HFFc6 (cell line): ENCODE results near the gene VAV3. TPM values are rescaled to one million over a fixed set of nuclear protein-coding genes. Genes with fewer than 3 reads are reported as not detected.

Experiments used
- DNase-seq: peaks from one replicate; pipeline ENCODE4 v3.0.0-alpha.2; 2018
- H3K27ac Mint-ChIP-seq: 2 replicates; pipeline ENCODE4 v1.8.0; 2020; ENCODE audit warnings: mild to moderate bottlenecking, mixed read lengths
- H3K27me3 Mint-ChIP-seq: 2 replicates; pipeline ENCODE4 v1.8.0; 2021; ENCODE audit warnings: mild to moderate bottlenecking, moderate library complexity, mixed read lengths; ENCODE audit not compliant: insufficient read depth
- H3K36me3 Mint-ChIP-seq: 2 replicates; pipeline ENCODE4 v1.8.0; 2021; ENCODE audit warnings: low read depth, mixed read lengths
- H3K4me1 Mint-ChIP-seq: 2 replicates; pipeline ENCODE4 v1.8.0; 2020; ENCODE audit warnings: low read depth, mixed read lengths
- H3K4me3 Mint-ChIP-seq: 2 replicates; pipeline ENCODE4 v1.8.0; 2020; ENCODE audit warnings: mild to moderate bottlenecking, moderate library complexity, mixed read lengths
- H3K9me3 Mint-ChIP-seq: 2 replicates; pipeline ENCODE4 v1.8.0; 2020; ENCODE audit warnings: mild to moderate bottlenecking, mixed read lengths
- CTCF ChIP-seq: fragments of 200-600 bp; sonication (generic); IDR thresholded peaks from 2 replicates; pipeline ENCODE4 v1.5.0; 2021; ENCODE audit warnings: antibody characterized with exemption, mild to moderate bottlenecking
- total RNA-seq, 6 experiments: library from RNA; stranded (reverse); fragmentation: NEBNext Ultra II Directional; extraction: Animal tissue kit (Norgen Biotek cat#: 25700); gene quantifications; 2 replicates in 1 of 6; 3 replicates in 5 of 6; pipeline ENCODE4 v1.2.3, GENCODE V29; 2021

VAV3 gene
- total RNA-seq, 6 experiments from 2014 or later: not detected

- H3K4me3 Mint-ChIP-seq: no peak overlapping the region
- no peaks in the 10 kb centered on the region for H3K4me1 Mint-ChIP-seq
- no peaks in the 10 kb centered on the region; the same call in 1 of the 2 replicates for H3K9me3 Mint-ChIP-seq
- H3K27ac Mint-ChIP-seq: no peak overlapping the region
- no peaks in the 10 kb centered on the region; the same call in 1 of the 2 replicates for H3K27me3 Mint-ChIP-seq
- no peaks in the 10 kb centered on the region for H3K36me3 Mint-ChIP-seq
- TF ChIP-seq CTCF: peak; percentile 82
- DNase-seq: peak; percentile 19
Measured at GRCh38 chr1:107529511-107530149, 435.4 kb downstream of the VAV3 start.

GRCh38 chr1:107526524-107527198, 438.3 kb downstream of the VAV3 start:
- no peaks in the 10 kb centered on the region for H3K36me3 Mint-ChIP-seq
- no peaks in the 10 kb centered on the region; the same call in 1 of the 2 replicates for H3K27me3 Mint-ChIP-seq
- no peak for DNase-seq
- no peak overlapping the region for H3K4me3 Mint-ChIP-seq
- peaks cover 5% of the 10 kb centered on the region; the same call in 1 of the 2 replicates for H3K9me3 Mint-ChIP-seq
- no peak for TF ChIP-seq CTCF
- no peaks in the 10 kb centered on the region for H3K4me1 Mint-ChIP-seq
- no peak overlapping the region for H3K27ac Mint-ChIP-seq

- no peaks in the 10 kb centered on the region for H3K4me1 Mint-ChIP-seq
- no peaks in the 10 kb centered on the region for H3K36me3 Mint-ChIP-seq
- no peak overlapping the region for H3K27ac Mint-ChIP-seq
Measured at GRCh38 chr1:107525961-107526360, 439.0 kb downstream of the VAV3 start.

GRCh38 chr1:107525145-107525544, 439.8 kb downstream of the VAV3 start:
- Mint-ChIP-seq H3K4me1 (no peaks in the 10 kb centered on the region), H3K36me3 (no peaks in the 10 kb centered on the region), H3K27ac (no peak overlapping the region), H3K9me3 (peaks cover 5% of the 10 kb centered on the region; the same call in 1 of the 2 replicates), H3K4me3 (no peak overlapping the region), H3K27me3 (no peaks in the 10 kb centered on the region; the same call in 1 of the 2 replicates)
- no peak for TF ChIP-seq CTCF
- no peak for DNase-seq

More at GRCh38 chr1:107525961-107526360, 439.0 kb downstream of the VAV3 start:
- TF ChIP-seq CTCF: no peak
- Mint-ChIP-seq H3K4me3 (no peak overlapping the region), H3K27me3 (no peaks in the 10 kb centered on the region; the same call in 1 of the 2 replicates), H3K9me3 (peaks cover 5% of the 10 kb centered on the region; the same call in 1 of the 2 replicates)
- no peak for DNase-seq

GRCh38 chr1:107524301-107524700, 440.7 kb downstream of the VAV3 start:
- no peak overlapping the region for H3K27ac Mint-ChIP-seq
- H3K27me3 Mint-ChIP-seq: no peaks in the 10 kb centered on the region; the same call in 1 of the 2 replicates
- DNase-seq: no peak
- TF ChIP-seq CTCF: no peak
- no peak overlapping the region for H3K4me3 Mint-ChIP-seq
- peaks cover 5% of the 10 kb centered on the region; the same call in 1 of the 2 replicates for H3K9me3 Mint-ChIP-seq
- H3K4me1 Mint-ChIP-seq: no peaks in the 10 kb centered on the region
- no peaks in the 10 kb centered on the region for H3K36me3 Mint-ChIP-seq
